Osteoblast (primary cell): Measurements from ENCODE around the gene RNFT2. TPM values are rescaled to one million over a fixed set of nuclear protein-coding genes. Genes with fewer than 3 reads are reported as not detected.
A peak's percentile ranks its signal among the peaks of the same experiment; 100 is the strongest.

Experiments
- DNase-seq: peaks from one replicate; pipeline ENCODE4 v3.0.0; 2011; ENCODE audit warnings: low spot score, mixed read lengths; ENCODE audit not compliant: insufficient read length; ENCODE audit errors: missing footprints
- H2AFZ ChIP-seq: 2 replicates; pipeline ENCODE4 v1.6.0; 2011; ENCODE audit warnings: mild to moderate bottlenecking, low read length
- H3K27ac ChIP-seq: 2 replicates; pipeline ENCODE4 v1.5.1; 2011; ENCODE audit warnings: mild to moderate bottlenecking, low read depth, low read length, moderate library complexity
- H3K27me3 ChIP-seq: 2 replicates; pipeline ENCODE4 v1.6.0; 2012; ENCODE audit warnings: mild to moderate bottlenecking, control low read depth, inconsistent platforms, low read length, moderate library complexity; ENCODE audit not compliant: insufficient read depth
- H3K36me3 ChIP-seq: 2 replicates; pipeline ENCODE4 v1.5.1; 2011; ENCODE audit warnings: mild to moderate bottlenecking, low read length, control low read depth, moderate library complexity; ENCODE audit not compliant: insufficient read depth
- H3K4me1 ChIP-seq: 2 replicates; pipeline ENCODE4 v1.5.1; 2011; ENCODE audit warnings: mild to moderate bottlenecking, low read length, control low read depth, moderate library complexity; ENCODE audit not compliant: insufficient read depth
- H3K4me2 ChIP-seq: 2 replicates; pipeline ENCODE4 v1.6.0; 2011; ENCODE audit warnings: mild to moderate bottlenecking, low read length; ENCODE audit not compliant: insufficient read depth
- H3K4me3 ChIP-seq: fragments of 200-600 bp; sonication (generic); 3 replicates; pipeline ENCODE4 v1.5.1; 2012; ENCODE audit warnings: mild to moderate bottlenecking, low read length, inconsistent platforms; ENCODE audit not compliant: insufficient read depth
- H3K79me2 ChIP-seq: 2 replicates; pipeline ENCODE4 v1.6.0; 2012; ENCODE audit warnings: mild to moderate bottlenecking, low read length, control low read depth, inconsistent platforms; ENCODE audit not compliant: insufficient read depth
- H3K9me3 ChIP-seq: 2 replicates; pipeline ENCODE4 v1.5.1; 2011; ENCODE audit warnings: low read depth, low read length, control low read depth
- H4K20me1 ChIP-seq: 2 replicates; pipeline ENCODE4 v1.6.0; 2012; ENCODE audit warnings: mild to moderate bottlenecking, low read length, control low read depth; ENCODE audit not compliant: insufficient read depth
- total RNA-seq: library from RNA; depleted of rRNA; stranded (reverse); fragments of >200 nt; gene quantifications from 2 replicates; pipeline ENCODE4 v1.2.3, GENCODE V29; 2012
- TF ChIP-seq, protein P1 (sequence below): IDR thresholded peaks from 2 replicates; pipeline ENCODE4 v1.5.1; 2011; ENCODE audit warnings: mild to moderate bottlenecking, low read depth, low read length, moderate library complexity; ENCODE audit errors: extremely low read depth

The RNFT2 gene
- total RNA-seq, 1 donor = 3.3 TPM

DNA sequence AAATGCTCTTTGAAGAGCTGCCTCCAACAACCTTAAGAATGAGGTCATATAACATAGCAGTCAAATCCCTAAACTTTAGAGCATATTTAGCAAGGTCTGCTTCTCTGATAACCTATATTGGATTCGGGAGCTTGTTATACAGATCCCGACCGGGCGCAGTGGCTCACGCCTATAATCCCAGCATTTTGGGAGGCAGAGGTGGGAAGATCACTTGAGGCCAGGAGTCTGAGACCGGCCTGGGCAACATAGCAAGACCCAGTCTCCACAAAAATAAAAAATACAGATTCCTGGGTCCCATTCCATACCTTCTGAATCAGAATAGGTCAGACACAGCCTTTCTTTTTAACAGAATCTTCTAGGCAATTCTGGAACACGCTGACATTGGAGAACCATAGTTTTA is 46.9 kb upstream of the RNFT2 start:
- H4K20me1 ChIP-seq = no peaks in the 10 kb centered on the region
- H3K79me2 ChIP-seq = no peaks in the 10 kb centered on the region
- H3K9me3 ChIP-seq = no peaks in the 10 kb centered on the region
- no peak for DNase-seq
- TF ChIP-seq, protein P1, sequence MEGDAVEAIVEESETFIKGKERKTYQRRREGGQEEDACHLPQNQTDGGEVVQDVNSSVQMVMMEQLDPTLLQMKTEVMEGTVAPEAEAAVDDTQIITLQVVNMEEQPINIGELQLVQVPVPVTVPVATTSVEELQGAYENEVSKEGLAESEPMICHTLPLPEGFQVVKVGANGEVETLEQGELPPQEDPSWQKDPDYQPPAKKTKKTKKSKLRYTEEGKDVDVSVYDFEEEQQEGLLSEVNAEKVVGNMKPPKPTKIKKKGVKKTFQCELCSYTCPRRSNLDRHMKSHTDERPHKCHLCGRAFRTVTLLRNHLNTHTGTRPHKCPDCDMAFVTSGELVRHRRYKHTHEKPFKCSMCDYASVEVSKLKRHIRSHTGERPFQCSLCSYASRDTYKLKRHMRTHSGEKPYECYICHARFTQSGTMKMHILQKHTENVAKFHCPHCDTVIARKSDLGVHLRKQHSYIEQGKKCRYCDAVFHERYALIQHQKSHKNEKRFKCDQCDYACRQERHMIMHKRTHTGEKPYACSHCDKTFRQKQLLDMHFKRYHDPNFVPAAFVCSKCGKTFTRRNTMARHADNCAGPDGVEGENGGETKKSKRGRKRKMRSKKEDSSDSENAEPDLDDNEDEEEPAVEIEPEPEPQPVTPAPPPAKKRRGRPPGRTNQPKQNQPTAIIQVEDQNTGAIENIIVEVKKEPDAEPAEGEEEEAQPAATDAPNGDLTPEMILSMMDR = no peak
- no peak overlapping the region for H3K4me2 ChIP-seq
- H3K27me3 ChIP-seq = peaks cover 38% of the 10 kb centered on the region
- H3K4me3 ChIP-seq = no peak overlapping the region
- H2AFZ ChIP-seq = no peak overlapping the region
- H3K4me1 ChIP-seq = no peaks in the 10 kb centered on the region
- no peak overlapping the region for H3K27ac ChIP-seq
- H3K36me3 ChIP-seq = no peaks in the 10 kb centered on the region

DNA sequence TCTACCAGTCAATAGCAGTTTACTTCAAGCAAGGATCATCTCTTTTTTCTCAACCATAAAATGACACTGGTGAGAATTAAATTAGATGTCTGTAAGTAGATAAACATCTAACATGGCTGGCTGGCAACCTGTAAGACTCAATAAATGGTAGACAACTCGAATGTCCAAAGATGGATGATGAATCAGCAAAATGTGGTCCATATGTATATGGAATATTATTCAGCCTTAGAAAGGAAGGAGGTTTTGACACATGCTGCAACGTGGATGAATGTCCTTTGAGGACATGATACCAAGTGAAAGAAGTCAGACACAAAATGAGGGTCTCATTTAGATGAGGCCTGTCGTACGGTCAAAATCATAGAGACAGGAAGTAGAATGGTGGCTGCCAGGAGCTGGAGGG is 46.5 kb upstream of the RNFT2 start:
- DNase-seq = no peak
- H3K36me3 ChIP-seq = no peaks in the 10 kb centered on the region
- H3K79me2 ChIP-seq = no peaks in the 10 kb centered on the region
- H3K4me2 ChIP-seq = no peak overlapping the region
- no peaks in the 10 kb centered on the region for H4K20me1 ChIP-seq
- no peak overlapping the region for H3K4me3 ChIP-seq
- H3K4me1 ChIP-seq = no peaks in the 10 kb centered on the region
- peaks cover 42% of the 10 kb centered on the region for H3K27me3 ChIP-seq
- H3K27ac ChIP-seq = no peak overlapping the region
- no peak overlapping the region for H2AFZ ChIP-seq
- H3K9me3 ChIP-seq = no peaks in the 10 kb centered on the region
- TF ChIP-seq, protein P1 = no peak

DNA sequence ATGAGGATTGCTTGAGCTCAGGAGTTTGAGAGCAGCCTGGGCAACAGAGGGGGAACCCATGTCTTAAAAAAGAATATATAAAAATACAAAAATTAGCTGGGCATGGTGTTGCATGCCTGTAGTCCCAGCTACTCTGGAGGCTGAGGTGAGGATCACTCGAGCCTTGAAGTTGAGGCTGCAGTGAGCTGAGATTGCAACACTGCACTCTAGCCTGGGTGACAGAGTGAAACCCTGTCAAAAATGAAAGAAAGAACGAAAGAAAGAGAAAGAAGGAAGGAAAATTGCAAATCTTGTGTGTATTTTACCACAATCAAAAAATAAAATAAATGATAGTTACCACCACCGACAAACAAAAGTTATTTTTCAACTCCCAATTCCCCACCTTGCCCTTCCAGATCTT is 45.5 kb upstream of the RNFT2 start:
- Histone ChIP-seq H4K20me1 (no peaks in the 10 kb centered on the region), H3K27me3 (peaks cover 44% of the 10 kb centered on the region)
- TF ChIP-seq, protein P1 = no peak

DNA sequence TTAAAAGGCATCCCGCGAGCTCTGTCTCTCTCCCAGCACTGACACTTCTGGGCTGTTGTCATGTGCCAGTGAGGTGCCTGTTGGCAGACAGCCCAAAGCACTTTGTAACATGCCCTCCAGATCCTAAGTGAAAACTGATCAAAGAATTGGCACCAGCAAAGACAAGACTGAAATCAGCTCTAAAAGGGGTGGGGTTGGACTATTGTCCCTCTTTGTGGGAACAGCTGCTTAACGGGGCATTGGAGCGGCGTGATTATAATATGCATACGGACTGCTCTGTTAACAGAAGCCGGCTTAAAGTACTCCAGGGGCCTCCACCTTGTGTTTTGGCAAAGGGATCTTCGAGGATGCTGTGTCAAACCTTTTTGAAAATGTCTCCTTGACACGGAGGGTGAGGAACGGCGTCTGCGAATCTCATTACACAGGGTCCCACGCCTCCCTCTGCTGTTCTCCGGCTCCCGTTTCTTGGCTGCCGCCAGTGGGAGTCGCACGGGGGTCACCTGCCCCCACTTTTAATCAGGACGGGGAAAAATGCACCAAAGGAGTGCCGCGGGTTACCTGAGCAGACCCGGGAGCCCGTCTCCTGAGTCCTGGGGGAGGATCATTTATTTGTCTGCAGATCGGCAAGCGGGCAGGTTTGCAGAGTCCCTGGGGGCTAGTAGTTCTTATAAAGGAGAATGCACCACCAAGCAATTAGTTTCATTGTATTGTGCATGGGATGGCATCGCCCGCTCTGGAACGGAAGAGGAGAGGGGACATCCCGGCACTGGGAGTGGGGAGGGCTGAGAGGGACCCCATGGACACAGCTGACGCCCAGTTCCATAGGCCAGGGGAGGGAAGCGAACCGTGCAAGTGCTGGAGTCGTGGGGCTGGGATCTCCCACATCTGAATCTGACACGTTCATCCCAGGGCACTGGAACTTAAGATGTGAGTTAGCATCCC is 44.6 kb upstream of the RNFT2 start:
- H2AFZ ChIP-seq = peak overlapping the region; percentile 56
- H3K79me2 ChIP-seq = no peaks in the 10 kb centered on the region
- no peaks in the 10 kb centered on the region for H4K20me1 ChIP-seq
- TF ChIP-seq, protein P1 = no peak
- no peaks in the 10 kb centered on the region for H3K9me3 ChIP-seq
- peaks cover 44% of the 10 kb centered on the region for H3K27me3 ChIP-seq
- peak overlapping the region; percentile 47 for H3K4me3 ChIP-seq
- H3K4me1 ChIP-seq = no peaks in the 10 kb centered on the region
- no peak for DNase-seq
- H3K27ac ChIP-seq = no peak overlapping the region
- peak overlapping the region; percentile 56 for H3K4me2 ChIP-seq
- no peaks in the 10 kb centered on the region for H3K36me3 ChIP-seq

More for the DNA sequence above, 45.5 kb upstream of the RNFT2 start:
- no peaks in the 10 kb centered on the region for H3K4me1 ChIP-seq
- no peaks in the 10 kb centered on the region for H3K79me2 ChIP-seq
- H3K4me2 ChIP-seq = no peak overlapping the region
- no peaks in the 10 kb centered on the region for H3K36me3 ChIP-seq
- H3K4me3 ChIP-seq = no peak overlapping the region
- DNase-seq = no peak
- H3K27ac ChIP-seq = no peak overlapping the region
- no peak overlapping the region for H2AFZ ChIP-seq
- no peaks in the 10 kb centered on the region for H3K9me3 ChIP-seq
